ENCODE data around the gene EARS2. TPM values are rescaled to one million over a fixed set of nuclear protein-coding genes. Genes with fewer than 3 reads are reported as not detected.

The EARS2 gene
- total RNA-seq, 2 experiments from 2014 or later = 26.6 to 31.9 TPM

GRCh38 chr16:23539984-23540816 lies 16.9 kb downstream of the EARS2 start:
- Mint-ChIP-seq H3K27ac (no peak overlapping the region), H3K4me3 (no peak overlapping the region), H3K9me3 (ENCODE audit: low read depth) (no peaks in the 10 kb centered on the region), H3K4me1 (peaks cover 10% of the 10 kb centered on the region), H3K36me3 (ENCODE audit: low read depth) (peaks cover 30% of the 10 kb centered on the region), H3K27me3 (no peaks in the 10 kb centered on the region)
- ChIA-PET CTCF (interaction anchor here (0.6 kb wide), 1 partner anchor 138 kb away, joined by 3 read pairs; the partner anchor contains the start of gene PLK1), POLR2A (interaction anchor here (0.6 to 1.1 kb wide), 2 partner anchors 17 to 18 kb away, joined by 3 to 6 read pairs; partner anchors contain the start of genes EARS2 and UBFD1)
- intact Hi-C loops (cut with DNase I, micrococcal nuclease) = no loop called here
- DNase-seq = no peak
- ATAC-seq = no peak

- ChIA-PET POLR2A (no interaction called here), CTCF (interaction anchor here (0.7 to 1.2 kb wide), 3 partner anchors 12 to 226 kb away, joined by 3 to 4 read pairs (median 4); no protein-coding TSS in a partner anchor)
- H3K27ac Mint-ChIP-seq = peak overlapping the region; percentile 55
- H3K9me3 Mint-ChIP-seq (ENCODE audit: low read depth) = no peaks in the 10 kb centered on the region
- H3K4me1 Mint-ChIP-seq = peaks cover 10% of the 10 kb centered on the region
- H3K36me3 Mint-ChIP-seq (ENCODE audit: low read depth) = peaks cover 31% of the 10 kb centered on the region
- H3K27me3 Mint-ChIP-seq = no peaks in the 10 kb centered on the region
- no peak overlapping the region for H3K4me3 Mint-ChIP-seq
- DNase-seq = no peak
- ATAC-seq = no peak
- intact Hi-C loops (cut with DNase I, micrococcal nuclease) = no loop called here
Measured at GRCh38 chr16:23538919-23539278, 18.3 kb downstream of the EARS2 start.

GRCh38 chr16:23537390-23537789 lies 19.8 kb downstream of the EARS2 start:
- ChIA-PET CTCF (interaction anchor here (0.9 to 1.2 kb wide), 2 partner anchors 33 to 499 kb away, joined by 3 read pairs; no protein-coding TSS in a partner anchor), POLR2A (no interaction called here)
- Mint-ChIP-seq H3K9me3 (ENCODE audit: low read depth) (no peaks in the 10 kb centered on the region), H3K27me3 (no peaks in the 10 kb centered on the region), H3K4me3 (no peak overlapping the region), H3K27ac (peak overlapping the region; percentile 47), H3K36me3 (ENCODE audit: low read depth) (peaks cover 32% of the 10 kb centered on the region), H3K4me1 (peaks cover 10% of the 10 kb centered on the region)
- ATAC-seq = no peak
- intact Hi-C loops (cut with DNase I, micrococcal nuclease) = no loop called here
- DNase-seq = no peak

GRCh38 chr16:23535901-23536300 lies 21.2 kb downstream of the EARS2 start:
- ATAC-seq (no peak), DNase-seq (no peak)
- H3K4me3 Mint-ChIP-seq = no peak overlapping the region
- no peaks in the 10 kb centered on the region for H3K9me3 Mint-ChIP-seq (ENCODE audit: low read depth)
- ChIA-PET POLR2A (no interaction called here), CTCF (no interaction called here)
- peaks cover 10% of the 10 kb centered on the region for H3K4me1 Mint-ChIP-seq
- intact Hi-C loops (cut with DNase I, micrococcal nuclease) = no loop called here
- H3K36me3 Mint-ChIP-seq (ENCODE audit: low read depth) = peaks cover 27% of the 10 kb centered on the region
- no peak overlapping the region for H3K27ac Mint-ChIP-seq
- no peaks in the 10 kb centered on the region for H3K27me3 Mint-ChIP-seq

GRCh38 chr16:23534868-23535860 lies 22.0 kb downstream of the EARS2 start:
- ATAC-seq = no peak
- no peaks in the 10 kb centered on the region for H3K9me3 Mint-ChIP-seq (ENCODE audit: low read depth)
- H3K27me3 Mint-ChIP-seq = no peaks in the 10 kb centered on the region
- ChIA-PET POLR2A (no interaction called here), CTCF (no interaction called here)
- H3K27ac Mint-ChIP-seq = no peak overlapping the region
- H3K36me3 Mint-ChIP-seq (ENCODE audit: low read depth) = peaks cover 27% of the 10 kb centered on the region
- no peak overlapping the region for H3K4me3 Mint-ChIP-seq
- DNase-seq = no peak
- peaks cover 10% of the 10 kb centered on the region for H3K4me1 Mint-ChIP-seq
- intact Hi-C loops (cut with DNase I, micrococcal nuclease) = no loop called here

GRCh38 chr16:23532448-23532847 lies 24.7 kb downstream of the EARS2 start:
- intact Hi-C loops (cut with DNase I, micrococcal nuclease) = no loop called here
- Mint-ChIP-seq H3K9me3 (ENCODE audit: low read depth) (no peaks in the 10 kb centered on the region), H3K36me3 (ENCODE audit: low read depth) (peaks cover 22% of the 10 kb centered on the region), H3K27ac (no peak overlapping the region), H3K4me1 (no peaks in the 10 kb centered on the region), H3K27me3 (no peaks in the 10 kb centered on the region), H3K4me3 (no peak overlapping the region)
- DNase-seq (no peak), ATAC-seq (no peak)
- ChIA-PET POLR2A (no interaction called here), CTCF (no interaction called here)

- H3K27me3 Mint-ChIP-seq = no peaks in the 10 kb centered on the region
- peaks cover 30% of the 10 kb centered on the region for H3K36me3 Mint-ChIP-seq (ENCODE audit: low read depth)
- no peaks in the 10 kb centered on the region for H3K4me1 Mint-ChIP-seq
- H3K9me3 Mint-ChIP-seq (ENCODE audit: low read depth) = no peaks in the 10 kb centered on the region
- ATAC-seq (no peak), DNase-seq (no peak)
- intact Hi-C loops (cut with DNase I, micrococcal nuclease) = no loop called here
- ChIA-PET POLR2A (interaction anchor here (0.7 kb wide), 1 partner anchor 21 kb away, joined by 5 read pairs; no protein-coding TSS in a partner anchor), CTCF (no interaction called here)
- no peak overlapping the region for H3K4me3 Mint-ChIP-seq
- H3K27ac Mint-ChIP-seq = no peak overlapping the region
Measured at GRCh38 chr16:23530062-23530461, 27.1 kb downstream of the EARS2 start.

GRCh38 chr16:23528644-23529310 lies 28.4 kb downstream of the EARS2 start:
- no peaks in the 10 kb centered on the region for H3K27me3 Mint-ChIP-seq
- peaks cover 31% of the 10 kb centered on the region for H3K36me3 Mint-ChIP-seq (ENCODE audit: low read depth)
- H3K27ac Mint-ChIP-seq = no peak overlapping the region
- no peak overlapping the region for H3K4me3 Mint-ChIP-seq
- no peak for ATAC-seq
- CTCF ChIA-PET = interaction anchor here (0.7 kb wide), 1 partner anchor 1102 kb away, joined by 3 read pairs; no protein-coding TSS in a partner anchor
- intact Hi-C loops (cut with DNase I, micrococcal nuclease) = no loop called here
- H3K9me3 Mint-ChIP-seq (ENCODE audit: low read depth) = no peaks in the 10 kb centered on the region
- no peaks in the 10 kb centered on the region for H3K4me1 Mint-ChIP-seq
- POLR2A ChIA-PET = no interaction called here
- DNase-seq = no peak

GRCh38 chr16:23527961-23528643 lies 29.0 kb downstream of the EARS2 start:
- Mint-ChIP-seq H3K27ac (no peak overlapping the region), H3K4me3 (no peak overlapping the region), H3K36me3 (ENCODE audit: low read depth) (peaks cover 31% of the 10 kb centered on the region), H3K4me1 (no peaks in the 10 kb centered on the region), H3K9me3 (ENCODE audit: low read depth) (no peaks in the 10 kb centered on the region), H3K27me3 (no peaks in the 10 kb centered on the region)
- DNase-seq (no peak), ATAC-seq (no peak)
- intact Hi-C loops (cut with DNase I, micrococcal nuclease) = no loop called here
- POLR2A ChIA-PET = no interaction called here
- CTCF ChIA-PET = no interaction called here

GRCh38 chr16:23524886-23525285 lies 32.3 kb downstream of the EARS2 start:
- ChIA-PET POLR2A (interaction anchor here (0.6 kb wide), 1 partner anchor 22 kb away, joined by 3 read pairs; no protein-coding TSS in a partner anchor), CTCF (interaction anchor here (1.3 kb wide), 1 partner anchor 14 kb away, joined by 4 read pairs; no protein-coding TSS in a partner anchor)
- ATAC-seq (no peak), DNase-seq (no peak)
- no peaks in the 10 kb centered on the region for H3K27me3 Mint-ChIP-seq
- no peaks in the 10 kb centered on the region for H3K9me3 Mint-ChIP-seq (ENCODE audit: low read depth)
- H3K27ac Mint-ChIP-seq = no peak overlapping the region
- H3K4me3 Mint-ChIP-seq = no peak overlapping the region
- peaks cover 47% of the 10 kb centered on the region for H3K36me3 Mint-ChIP-seq (ENCODE audit: low read depth)
- H3K4me1 Mint-ChIP-seq = no peaks in the 10 kb centered on the region
- intact Hi-C loops (cut with DNase I, micrococcal nuclease) = no loop called here

Data from activated CD4-positive, alpha-beta T cell treated with anti-CD3 and anti-CD28 coated beads for 36 hours (primary cell).